GM21367 (cell line): Measurements from ENCODE around the gene NOS2.

Source experiments
- ATAC-seq: cut with Tn5 transposase; IDR thresholded peaks from one replicate; pipeline ENCODE4 v1.9.1; 2021; ENCODE audit not compliant: unreplicated experiment

NOS2 gene

DNA sequence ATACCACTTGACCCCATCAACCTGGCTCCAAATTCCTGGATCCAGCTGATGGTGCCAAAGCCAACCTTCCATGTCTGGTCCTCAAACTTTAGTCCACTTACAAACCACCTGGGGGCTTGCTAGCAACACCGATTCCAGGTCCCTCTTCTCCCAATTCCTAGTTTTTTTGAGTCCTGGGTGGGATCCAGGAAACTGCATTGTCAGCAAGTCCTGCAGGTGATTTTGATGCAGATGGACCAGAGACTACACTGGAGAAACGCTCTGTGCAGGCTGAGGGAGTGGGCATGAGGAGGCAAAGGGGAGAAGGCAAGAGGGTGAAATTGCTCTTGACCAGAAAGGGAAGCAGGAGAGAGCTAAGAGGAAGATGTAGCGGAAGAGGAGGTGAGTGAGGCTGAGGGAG lies 21.0 kb upstream of the NOS2 start:
- ATAC-seq: no peak

DNA sequence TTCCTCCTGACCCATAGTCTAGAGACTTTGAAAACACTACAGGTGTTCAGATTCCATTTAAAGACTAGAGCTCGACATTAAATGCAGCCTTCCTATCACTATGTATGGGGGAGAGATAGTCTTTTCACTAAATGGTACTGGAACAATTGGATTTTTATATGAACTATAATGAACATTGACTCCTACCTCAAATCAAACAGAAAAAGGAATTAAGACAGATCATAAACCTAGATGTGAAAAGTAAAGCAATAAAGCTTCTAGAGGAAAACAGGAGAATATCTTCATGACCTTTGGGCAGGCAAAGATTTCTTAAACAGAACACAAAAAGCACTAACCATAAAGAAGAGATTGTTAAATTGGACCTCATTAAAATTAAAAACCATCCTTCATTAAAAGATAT lies 18.8 kb upstream of the NOS2 start:
- no peak for ATAC-seq

DNA sequence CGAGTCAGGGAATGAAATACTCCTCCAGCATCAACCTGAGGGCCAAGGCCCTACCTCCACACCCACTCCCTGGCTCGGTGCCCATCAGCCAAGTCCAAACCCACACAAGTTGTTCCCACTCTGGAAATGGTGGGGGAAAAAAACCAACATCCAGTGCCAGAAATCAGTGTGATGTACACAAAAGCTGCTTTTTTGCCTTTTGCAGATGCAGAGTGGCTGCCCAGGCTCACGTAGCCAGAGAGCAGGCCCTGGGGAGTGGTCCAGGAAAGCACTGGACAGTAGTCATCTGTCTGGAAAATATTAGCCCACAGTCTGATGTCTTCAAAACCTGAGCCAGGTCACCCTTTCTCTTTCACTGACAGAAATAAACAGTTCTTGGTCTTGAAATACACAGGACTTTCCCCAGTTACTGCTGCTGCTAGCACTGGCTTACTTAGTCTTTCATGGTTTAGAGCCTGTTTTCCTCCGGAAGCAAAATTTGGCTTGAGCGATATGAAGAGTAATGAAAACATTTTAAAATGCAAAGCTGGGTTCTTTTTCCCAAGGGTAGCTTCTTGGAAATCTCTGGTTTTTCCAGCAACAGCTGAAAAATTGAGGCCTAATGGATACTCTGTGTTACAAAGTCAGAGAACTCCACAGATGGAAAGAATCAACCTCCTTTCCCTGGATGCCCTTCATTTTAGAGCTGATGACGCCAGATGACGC lies 18.2 kb upstream of the NOS2 start:
- ATAC-seq: no peak

DNA sequence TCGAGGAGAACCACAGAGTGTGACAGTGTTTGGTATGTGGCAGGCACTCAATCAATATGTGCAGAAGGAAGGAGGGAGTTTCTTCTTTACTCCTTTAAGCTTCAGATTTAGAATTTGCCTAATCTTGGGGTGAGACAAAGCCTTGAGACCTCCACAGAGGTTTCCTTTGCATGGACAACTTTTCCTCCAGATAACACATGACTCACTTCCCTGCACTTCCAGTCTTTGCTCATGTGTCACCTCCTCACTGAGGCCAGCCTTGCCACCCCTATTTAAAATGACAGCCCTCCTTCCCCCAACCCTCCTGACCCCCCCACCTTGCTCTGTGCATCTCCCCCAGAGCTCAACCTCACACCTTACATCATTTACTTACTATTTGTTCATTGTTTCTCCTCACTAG lies 17.4 kb upstream of the NOS2 start:
- ATAC-seq: no peak

DNA sequence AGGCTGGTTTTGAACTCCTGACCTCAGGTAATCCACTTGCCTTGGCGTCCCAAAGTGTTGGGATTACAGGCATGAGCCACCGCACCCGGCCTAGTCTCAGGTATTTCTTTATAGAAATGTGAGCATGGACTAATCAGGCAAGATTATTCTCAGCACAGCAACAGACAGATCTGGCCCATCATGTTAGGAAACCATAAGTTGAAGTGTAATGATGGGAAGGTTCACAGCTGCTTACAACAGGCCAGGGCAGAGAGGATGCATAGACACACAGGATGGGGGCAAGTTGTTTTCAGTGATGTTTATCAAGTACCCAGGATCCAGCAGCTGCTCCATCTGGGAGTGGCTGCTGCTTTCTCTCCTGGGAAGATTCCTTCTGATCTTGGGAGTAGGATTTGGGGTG lies 16.6 kb upstream of the NOS2 start:
- no peak for ATAC-seq

DNA sequence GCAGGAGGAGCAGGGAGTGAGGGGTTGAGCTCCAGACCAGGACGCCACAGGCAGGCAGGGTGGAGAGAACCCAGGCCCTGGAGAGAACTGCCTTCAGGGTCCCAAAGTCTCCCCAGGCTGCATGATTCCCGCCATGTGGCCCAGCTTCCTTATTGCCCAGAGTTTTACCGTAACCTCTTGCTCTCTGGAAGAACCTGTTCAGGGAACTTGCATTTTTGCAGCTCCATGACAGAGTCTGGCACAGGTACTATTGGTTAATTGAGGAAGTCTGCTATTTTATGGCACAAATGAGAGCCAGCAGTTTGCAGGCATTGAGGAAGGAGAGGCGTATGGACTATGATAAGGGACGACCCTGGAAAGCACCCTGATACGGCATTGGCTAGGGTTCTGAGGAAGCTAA lies 11.6 kb upstream of the NOS2 start:
- ATAC-seq: no peak

DNA sequence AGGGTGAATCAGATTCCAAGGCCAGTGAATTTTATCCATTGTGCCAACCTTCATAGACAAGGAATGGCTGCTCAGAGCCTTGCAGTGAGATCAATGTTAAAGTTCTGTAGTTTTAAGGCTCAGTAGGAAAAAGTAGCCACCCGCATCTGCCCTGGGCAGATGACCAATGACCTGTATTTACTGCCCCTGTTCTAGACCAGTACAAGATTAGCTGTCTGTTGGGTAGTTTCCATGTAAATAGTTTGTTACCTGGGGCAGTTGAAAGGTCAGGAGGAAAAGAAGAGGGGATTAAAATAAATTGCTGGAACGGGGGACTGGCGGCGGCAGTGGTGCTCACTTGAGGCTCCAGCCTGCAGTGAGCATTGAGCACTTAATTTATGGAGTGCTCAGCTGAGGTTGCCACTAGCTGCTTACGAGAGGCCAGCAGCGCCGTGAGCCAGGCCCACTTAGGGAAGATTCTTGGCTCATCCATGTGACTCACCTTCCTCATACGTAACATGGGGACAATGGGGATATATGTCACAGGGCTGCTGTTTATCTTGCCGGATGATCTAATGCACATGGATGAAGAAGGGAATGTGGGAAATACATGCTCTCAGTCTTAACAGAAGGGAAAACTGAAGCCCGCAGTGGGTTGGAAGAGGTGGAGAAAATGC lies 10.7 kb upstream of the NOS2 start:
- no peak for ATAC-seq

DNA sequence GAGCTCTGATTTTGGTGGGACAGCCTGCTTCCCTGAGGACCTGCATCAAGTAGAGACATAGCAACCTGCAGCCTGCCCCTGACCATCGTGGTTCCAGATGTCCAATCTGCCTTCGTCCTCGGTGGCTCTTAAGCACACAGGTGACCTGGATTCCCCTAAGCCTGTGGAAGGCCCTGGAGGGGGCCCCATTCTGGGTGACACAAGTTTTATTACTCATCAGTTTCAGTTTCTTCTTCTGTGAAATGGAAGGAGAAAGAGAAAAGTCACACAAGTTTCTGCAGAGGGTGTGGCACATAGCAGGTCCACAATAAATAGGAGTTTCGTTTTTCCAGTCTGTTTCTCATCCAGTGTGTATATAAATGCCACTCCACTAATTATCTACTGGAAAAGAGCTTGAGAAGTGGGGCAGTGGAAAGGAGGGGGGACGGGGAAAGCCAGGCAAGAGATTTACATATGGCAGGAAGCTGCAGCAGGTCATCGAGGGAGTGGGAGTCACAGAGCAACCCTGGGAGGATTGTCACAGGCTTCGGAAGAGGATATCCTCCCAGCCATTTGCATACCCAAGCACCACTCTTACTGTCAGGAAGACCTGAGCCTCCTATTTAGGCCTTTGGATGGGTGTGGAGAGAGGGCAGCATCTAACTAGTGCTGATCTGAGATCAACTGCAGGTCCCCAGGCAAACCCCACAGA lies 10.0 kb upstream of the NOS2 start:
- ATAC-seq: no peak

DNA sequence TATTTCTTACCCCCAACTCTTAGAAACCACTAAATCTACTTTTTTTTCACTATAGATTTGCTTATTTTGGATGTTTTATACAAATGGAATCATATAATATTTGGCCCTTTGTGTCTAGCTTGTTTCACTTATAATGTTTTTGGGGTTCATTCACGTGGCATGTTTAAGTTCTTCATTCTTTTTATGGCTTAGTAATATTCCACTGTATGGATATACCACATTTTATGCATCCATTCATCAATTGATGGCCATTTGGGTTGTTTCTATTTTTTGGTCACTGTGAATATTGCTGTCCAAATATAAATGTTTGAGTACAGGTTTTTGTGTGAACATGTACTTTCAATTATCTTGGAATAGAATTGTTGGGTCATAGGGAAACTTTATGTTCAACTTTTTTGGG lies 9.2 kb upstream of the NOS2 start:
- no peak for ATAC-seq

DNA sequence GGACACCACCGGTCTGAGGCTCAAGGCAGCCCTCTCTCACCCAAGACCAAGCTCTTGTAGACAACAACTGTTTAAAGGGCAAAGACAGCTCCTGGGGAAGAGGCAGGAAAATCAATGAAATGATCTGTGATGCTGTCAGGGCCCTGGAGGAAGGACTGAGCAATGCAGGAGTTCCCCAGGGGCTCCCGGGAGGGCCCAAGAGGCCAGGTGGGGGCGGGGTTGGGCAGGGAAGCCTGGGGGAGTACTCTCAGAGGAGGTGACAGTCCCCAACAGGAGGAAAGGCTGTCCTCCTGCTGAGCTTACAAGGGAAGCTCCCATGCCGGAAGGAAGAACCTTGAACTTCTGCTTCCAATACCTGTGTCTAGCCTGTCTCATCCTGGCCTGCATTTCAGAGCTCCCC lies 8.3 kb upstream of the NOS2 start:
- no peak for ATAC-seq

DNA sequence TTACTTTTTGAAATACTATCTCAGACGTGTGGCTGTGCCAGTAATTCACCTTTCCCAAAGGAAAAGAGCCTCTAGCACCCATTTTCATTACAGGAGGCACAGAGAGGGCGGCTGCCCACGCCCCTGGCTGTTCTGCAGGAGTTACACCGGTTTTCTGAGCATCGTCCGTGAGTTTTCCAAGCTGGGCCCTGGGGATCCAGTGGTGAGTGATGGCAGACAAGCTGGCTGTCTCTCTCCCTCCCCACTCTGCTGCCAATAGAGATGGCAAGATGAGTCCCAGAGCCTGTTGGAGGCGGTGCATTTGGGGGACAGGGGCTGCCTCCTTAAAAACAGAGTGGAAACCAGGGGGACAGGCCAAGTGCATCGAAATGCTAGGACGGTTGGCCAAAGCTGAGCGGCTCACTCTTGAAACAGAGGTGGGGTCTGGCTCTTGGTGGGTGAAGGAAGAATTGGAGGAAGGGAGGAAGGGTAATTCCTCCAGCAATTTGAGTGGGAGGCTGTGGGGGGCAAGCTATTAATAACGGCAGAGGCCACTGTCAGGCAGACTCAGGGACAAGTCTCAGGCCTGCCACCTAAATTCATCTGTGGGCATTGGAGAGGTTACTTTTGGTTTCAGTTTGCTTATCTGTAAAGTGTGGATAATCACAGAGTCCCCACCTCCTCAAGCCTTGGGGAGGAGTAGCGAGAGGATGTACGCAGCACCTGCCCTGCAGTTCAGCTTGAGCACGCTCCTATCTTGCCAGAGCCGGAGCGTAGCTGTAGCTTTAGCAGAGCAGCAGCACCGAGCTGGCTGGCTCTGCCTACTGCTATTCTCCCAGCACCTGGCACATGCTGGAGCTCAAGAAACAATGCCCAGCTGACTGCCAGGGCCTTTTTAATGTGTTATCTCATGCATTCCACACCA lies 7.5 kb upstream of the NOS2 start:
- ATAC-seq: peak; percentile 55

DNA sequence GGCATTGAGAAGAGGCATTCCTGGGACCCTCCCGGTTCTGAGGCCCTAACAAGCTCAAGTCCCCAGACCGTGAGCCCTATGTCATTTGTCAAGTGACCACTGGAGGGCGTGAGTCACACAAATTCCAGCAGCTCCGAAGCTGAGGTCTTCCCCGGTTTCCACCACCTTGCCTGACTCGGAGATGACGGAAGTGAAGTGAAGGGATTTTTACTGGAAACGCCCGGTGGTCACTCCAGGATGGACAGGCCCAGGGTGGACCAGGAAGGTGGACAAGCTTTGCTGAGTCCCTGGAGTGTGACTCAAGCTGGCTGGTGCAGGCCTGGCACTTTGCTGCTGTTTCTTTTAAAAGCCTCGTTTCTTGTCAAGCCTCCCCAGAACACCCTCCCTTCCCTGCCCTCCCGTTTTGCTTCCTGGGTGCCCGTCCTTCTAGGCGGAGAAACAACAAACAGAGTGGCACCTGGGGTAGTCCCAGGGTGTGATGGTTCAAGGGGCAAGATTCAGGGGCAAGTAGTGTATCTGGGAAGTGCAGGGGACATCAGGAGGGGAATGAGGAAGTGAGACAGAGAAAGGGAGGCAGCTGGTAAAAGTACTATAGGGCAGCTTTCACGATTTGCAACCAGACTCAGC lies 5.3 kb upstream of the NOS2 start:
- ATAC-seq: no peak

DNA sequence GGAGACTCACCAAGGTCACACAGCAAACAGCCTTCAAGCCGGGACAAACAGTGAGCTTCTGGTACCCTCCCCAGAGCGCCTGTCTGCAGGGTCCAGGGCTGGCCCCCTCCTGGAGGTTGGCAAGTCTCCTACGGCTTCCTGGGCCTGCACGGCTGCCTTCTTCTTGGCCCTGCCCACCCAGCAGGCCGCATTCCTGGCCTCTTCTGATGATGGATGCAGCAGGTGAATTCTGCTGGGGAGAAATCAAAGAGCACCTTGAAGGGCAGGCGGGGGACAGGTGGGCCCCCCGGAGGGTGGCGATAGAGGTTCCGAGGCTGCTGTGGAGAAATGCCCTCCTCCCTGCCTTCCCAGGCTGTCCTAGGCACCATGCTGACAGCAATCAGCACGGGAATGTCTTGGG lies 3.8 kb upstream of the NOS2 start:
- no peak for ATAC-seq

DNA sequence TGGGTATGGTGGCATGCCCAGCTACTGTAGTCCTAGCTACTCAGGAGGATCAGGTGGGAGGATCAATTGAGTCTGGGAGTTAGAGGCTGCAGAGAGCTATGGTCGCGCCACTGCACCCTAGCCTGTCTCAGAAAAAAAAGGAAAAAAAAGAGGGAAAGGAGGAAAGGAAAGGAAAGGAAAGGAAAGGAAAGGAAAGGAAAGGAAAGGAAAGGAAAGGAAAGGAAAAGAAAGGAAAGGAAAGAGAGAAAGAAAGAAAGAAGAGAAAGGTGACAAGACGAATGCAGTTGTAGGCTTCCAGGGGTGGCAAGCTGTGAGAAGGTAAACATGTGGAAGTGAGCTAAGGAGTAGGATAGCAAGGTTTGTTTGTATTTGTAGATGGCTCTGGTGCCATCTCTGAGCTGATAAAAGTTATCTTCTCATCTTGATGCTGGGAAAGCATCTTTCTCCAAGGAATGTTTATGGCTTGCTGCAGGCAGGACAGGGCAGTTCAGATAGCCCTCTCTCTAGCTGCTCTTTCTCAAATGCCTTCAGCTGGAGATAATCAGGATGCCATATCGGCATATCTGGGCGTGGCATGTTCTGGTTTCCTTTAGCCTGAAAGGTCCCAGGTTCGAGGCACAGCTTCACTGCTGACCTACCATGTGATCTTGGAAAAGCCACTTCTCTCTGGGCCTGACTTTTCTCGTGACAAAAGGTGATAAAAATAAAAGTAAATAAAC lies 2.8 kb upstream of the NOS2 start:
- no peak for ATAC-seq

DNA sequence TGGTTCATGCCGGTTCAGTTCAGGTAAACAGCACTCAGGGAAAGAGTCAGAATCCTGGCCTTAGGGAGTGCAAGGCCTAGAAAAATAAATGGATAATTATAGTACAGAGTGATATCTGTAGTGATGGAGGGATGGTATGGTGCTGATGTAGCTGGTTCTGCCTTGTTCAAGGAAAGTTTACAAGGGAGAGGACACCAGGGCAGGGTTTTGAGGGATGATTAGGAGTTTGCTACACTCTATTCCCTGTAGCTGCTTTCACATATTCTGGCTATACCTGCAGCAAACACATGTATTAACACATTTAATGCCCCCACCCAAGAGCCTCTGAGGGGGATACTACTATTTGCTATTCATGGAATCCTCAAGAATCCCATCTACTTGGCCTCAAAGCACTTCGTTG lies 1.7 kb upstream of the NOS2 start:
- ATAC-seq: no peak

DNA sequence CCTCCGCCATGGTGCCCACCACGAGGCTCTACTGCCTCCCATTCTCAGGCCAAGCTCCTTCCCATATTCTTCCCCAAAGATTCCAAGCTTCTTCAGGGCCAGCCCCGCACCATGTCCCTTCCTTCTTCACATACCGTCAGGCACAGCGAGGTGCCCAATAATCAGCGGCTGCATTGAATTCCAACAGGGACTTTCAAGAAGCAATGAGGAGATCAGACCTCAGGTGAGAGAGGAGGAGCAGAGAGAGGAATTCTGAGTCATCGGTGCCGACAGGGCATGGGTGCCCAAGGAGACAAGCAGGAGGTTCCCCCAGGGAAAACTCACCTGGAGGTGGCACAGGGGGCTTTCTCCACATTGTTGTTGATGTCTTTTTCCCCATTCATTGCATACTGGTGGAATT lies 2.0 kb downstream of the NOS2 start:
- no peak for ATAC-seq

DNA sequence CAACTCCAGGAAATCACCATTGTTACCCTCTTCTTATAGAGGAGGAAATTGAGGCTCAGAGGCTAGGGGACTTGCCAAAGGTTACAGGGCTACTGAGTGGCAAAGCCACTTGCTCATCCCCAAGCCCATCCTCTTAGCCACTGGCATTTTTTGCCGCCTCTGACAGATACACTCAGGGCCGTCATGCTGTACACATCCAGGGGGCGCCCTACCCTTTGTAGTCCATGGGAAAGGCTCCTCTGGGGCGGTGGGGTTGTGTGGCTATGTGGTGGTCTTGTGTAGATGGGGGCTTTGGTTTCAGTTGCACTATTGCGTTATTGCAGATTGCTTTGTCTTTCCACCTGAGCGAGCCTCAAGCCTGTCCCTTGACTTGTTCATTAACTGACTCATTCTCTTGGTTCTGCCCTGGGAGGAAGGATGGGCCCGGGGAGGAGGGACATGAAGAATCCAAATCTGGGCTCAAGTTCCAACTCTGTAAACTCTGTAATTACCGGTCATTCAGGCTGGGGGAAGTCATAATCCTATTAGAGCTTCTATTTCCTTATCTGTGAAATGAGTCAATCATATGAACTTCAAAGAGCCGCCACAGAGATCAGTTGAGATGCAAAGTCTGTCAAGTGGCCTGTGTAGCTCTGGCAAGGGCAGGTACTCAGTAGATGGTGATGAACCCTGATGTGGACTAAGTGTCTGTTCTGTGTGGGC lies 2.8 kb downstream of the NOS2 start:
- no peak for ATAC-seq

DNA sequence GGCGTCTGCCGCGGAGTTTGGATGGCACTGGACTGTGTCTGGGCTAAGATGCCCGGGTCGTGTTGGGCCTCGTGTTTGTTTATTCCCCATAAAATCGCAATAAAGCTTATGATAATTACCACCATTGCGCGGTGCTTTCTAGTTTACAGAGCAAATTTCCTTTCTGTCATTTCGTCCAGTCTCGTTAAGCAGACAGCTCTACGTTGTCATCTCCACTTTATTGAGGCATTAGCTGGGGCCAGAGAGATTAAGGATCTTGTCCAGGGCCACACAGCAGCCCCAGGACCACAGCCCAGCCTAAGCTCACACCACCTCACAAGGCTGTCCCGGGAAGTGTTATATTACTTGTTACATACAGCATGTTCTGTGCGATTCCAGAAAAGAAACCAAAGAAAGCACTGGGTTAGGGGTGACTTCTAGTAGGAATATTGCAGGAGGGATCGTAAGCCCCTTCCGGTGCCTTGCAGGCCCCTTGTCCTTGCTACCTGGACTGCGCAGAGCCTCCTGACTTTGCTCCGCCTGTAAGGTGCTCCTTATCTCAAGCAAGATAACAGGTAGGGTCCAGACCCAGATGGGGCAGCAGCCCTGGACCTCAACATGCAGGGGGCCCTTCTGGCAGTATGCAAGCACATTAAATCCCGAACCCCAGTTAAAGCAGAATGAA lies 6.3 kb downstream of the NOS2 start:
- no peak for ATAC-seq
